ENCODE data around the gene TRMT2A.
A peak's percentile ranks its signal among the peaks of the same experiment; 100 is the strongest.
"Not testable (repeated sequence)": the region's sequence is repeated elsewhere in the genome, so short reads cannot be mapped to it uniquely, and the experiment has no call there.

Gene TRMT2A, protein sequence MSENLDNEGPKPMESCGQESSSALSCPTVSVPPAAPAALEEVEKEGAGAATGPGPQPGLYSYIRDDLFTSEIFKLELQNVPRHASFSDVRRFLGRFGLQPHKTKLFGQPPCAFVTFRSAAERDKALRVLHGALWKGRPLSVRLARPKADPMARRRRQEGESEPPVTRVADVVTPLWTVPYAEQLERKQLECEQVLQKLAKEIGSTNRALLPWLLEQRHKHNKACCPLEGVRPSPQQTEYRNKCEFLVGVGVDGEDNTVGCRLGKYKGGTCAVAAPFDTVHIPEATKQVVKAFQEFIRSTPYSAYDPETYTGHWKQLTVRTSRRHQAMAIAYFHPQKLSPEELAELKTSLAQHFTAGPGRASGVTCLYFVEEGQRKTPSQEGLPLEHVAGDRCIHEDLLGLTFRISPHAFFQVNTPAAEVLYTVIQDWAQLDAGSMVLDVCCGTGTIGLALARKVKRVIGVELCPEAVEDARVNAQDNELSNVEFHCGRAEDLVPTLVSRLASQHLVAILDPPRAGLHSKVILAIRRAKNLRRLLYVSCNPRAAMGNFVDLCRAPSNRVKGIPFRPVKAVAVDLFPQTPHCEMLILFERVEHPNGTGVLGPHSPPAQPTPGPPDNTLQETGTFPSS

DNA sequence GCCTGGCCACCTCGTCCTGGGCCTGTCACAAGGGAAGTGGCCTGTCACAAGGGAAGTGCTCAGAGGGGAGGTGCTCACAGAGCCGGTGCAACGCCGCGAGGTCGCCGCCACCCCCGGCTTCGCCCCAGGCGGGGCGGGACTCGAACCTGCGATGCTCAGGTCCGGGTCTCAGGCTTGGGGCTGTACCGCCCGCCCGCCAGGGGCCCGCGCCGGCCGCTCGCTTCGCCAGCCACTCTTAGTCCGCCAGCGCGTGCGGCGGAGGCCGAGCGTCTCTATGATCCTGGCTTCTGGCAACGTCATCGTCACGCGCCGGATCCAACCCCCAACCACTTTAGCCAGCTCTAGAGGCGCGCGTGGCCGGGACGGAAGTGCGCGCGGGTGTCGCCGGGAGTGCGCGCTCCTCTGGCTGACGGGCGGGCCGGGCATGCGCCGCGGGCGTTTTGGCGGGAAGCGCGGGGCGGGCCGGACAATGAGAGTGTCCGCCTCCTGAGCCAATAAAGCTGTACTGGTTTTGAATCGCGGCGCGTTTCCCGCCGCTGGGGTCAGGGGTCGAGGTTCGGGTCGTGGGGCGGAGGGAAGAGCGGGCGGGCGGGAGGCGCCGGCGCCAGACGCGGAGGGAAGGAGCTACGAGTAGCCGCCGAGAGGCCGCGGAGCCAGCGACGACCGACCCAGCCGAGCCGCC lies at the start of gene TRMT2A:
Gene TRMT2A, minus strand, starts transcription at position 276 of the 682 bp plus-strand sequence. CDS start 320 bp downstream, outside the sequence.
- DNase-seq, result peak; percentile 99

DNA sequence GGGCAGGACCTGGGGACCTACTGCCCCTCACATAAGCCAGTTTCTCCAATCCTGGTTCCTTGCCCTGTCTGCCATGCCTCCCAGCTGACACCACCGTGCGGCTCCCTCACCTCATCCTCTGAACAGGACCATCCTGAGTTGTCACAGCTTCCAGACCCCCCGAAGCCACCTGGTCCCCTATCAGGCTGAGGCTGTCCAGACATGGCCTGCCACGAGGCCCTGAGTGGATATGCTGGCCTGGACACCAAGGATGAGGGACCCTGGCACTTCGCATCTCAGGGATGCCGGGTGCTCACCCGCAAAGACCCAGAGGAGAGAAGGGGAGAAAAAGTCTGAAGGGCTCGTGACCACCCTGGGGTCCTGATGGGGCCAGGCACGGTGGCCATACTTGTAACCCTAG lies 49.7 kb upstream of the TRMT2A start:
- DNase-seq, result no peak

DNA sequence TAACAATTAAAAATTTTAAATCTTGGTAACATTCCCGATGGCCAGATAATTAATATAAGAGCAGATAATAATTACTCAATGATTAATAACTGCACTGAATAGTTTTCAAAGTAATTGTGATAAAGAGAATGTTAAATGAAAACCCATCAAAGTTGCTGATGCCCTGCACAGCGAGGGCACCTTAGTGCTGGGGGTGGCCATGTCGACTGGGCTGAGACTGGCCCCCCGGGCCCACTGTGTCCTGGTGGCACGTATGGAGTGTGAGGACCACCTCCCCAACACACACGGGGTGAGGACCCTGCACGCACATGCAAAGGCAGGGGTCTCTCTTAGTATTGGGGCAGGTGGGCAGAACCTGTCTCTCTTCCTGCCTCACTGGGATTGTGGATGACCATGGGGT lies 48.9 kb upstream of the TRMT2A start:
- DNase-seq, result no peak

DNA sequence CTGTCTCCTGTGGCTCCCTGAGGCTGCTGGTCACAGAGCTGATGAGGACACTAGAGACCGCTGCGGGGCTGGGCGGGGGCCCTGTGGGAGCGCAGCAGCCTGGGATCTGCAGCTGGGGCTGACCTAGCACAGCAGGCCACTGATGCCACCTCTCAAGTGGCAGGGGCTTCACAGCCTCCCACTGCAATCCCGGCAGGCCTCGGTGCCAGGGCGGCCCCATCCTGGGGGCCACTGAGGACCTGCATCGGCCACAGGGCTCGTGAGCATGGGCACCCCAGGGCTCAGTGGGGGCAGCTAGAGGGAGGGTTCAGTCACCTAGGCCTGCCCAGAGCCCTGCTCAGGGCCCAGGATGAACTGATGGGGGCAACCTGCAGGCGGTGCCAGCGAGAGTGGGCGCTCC lies 48.4 kb upstream of the TRMT2A start:
- DNase-seq, result no peak

DNA sequence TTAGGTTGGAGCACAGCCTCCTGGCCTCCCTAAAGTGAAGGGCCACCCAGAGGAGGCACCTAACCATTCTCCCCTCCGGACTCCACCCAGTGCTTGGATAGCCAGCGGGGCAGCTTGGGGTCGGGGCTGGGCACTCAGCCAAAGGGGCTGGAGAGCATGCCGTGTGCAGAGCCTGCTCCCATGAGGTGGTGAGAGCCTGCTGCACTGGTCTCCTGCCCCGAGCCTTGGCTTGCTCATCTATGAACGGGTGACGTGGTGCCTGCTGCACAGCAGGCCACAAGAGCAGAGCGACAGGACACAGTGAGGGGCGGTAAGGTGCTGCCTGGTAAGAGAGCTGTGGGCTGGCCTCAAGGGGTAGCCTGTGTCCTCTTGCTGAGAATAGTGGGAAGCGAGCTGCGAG lies 47.8 kb upstream of the TRMT2A start:
- no peak for DNase-seq

DNA sequence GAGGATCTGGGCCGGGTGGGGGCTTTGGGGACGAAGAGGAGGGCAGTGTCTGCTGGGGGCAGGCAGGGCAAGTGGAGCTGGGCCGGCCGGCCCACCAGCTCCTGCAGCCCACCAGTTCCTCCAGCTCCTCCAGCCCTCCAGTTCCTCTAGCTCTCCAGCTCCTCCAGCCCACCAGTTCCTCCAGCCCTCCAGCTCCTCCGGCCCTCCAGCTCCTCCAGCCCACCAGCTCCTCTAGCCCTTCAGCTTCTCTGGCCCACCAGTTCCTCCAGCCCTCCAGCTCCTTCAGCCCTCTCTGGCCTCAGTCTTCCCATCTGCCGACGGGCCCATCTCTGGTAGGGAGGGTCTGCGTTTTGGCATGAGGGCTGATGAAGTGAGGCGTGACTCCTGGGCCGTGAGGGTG lies 43.0 kb upstream of the TRMT2A start:
- DNase-seq, result no peak

DNA sequence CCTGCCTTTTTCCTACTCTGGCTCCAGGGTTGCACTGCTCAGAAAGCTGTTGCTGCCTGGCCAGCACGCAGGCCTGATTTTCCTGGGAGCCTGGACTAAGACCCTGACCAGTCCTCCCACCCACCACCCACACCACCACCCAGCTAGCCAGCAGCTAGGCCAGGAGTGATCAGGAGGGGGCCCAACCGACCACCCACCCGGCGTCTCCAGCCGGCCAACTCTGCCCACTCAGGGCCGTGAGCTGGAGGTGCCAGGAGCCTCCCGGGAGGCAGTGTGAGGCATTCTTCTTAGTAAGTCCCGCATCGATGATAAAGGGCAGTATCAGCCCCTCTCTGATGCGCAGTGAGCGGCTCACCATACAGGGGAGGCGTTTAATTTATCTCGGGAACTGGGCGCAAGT lies 42.5 kb upstream of the TRMT2A start:
- DNase-seq, result not testable (repeated sequence)

DNA sequence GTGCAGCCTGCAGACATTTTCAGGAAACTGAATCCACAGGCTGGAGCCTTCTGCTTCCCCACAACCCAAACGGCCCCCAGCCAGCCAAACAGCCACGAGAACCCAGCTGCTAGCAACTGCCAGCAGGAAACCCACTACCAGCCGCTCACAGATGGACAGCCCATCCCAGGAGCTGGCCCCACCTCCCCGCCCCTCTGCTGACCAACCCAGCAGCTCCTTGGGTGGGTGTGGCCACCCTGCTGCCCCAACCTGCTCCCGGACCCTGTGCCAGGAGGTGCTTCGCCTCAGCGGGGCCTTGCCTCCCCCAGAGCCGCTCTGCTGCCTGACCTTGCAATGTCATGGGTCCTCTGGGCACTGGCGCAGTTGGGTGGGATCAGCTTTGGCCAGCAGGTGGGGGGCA lies 42.0 kb upstream of the TRMT2A start:
- DNase-seq, result peak; percentile 84

DNA sequence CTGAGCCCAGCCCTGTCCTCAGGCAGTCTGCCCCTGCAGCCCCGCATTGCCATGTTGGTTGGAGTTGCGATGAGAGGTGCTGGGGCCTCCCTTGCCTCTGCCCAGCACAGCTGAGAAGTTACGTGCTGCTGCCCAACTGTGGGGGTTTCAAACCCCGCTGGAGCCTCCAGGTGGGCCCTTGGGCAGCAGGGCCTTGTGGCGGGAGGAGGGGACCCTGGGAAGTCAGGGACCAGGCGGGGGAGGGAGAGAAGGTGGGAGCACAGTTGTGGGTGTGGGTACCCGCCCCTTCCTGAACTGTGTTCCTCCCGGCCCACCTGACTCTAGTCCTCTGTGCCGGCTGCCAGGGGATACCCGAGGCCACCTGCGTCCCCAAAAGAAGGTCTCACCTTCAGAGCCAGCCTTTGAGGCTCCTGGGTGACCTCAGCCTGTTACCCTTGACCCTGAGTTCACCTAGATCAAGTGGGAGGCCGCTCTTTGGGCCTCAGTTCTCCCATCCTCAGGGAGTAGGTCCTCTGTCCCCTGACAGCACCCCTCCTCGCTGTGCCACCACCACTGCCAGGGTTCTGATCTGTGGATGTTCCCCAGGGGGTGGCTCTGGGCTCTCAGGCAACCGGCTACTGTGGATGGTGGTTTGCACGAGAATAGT lies 41.5 kb upstream of the TRMT2A start:
- peak; percentile 35 for DNase-seq

DNA sequence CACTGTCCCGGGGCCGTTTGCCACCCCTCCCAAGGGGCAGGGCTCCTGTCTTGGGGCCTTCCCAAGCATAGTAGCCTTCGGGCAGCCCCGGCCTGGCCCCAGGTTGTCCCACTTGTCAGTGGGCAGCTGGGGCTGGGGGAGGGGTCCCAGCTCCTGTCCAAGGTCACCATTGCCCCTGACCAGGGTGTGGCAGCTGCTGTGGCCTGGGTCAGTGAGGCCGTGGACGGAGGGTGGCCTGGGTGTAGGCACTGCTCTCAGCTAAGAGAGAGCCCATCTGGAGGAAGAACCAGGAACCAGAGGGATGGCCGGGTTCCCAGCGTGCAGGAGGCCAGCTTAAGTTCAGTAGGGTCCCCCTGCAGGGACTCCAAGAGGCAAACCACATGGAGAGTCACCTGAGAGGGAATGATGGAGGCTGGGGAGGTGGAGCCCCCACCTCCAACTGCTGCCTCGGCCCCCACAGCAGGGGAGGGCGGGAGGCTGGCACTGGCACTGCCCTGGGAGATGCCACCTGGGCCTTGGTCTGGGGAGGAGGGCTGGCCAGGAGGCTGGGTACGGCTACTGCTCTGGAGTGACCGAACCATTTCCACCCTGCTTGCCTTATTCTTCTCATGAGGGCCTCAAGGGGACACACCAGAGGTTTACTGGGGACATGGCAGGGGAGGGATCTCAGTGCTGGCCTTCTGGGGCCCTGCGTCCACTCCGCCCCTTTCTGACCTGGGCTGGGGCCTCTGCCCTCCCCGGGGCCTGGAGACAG lies 40.6 kb upstream of the TRMT2A start:
- no peak for DNase-seq

DNA sequence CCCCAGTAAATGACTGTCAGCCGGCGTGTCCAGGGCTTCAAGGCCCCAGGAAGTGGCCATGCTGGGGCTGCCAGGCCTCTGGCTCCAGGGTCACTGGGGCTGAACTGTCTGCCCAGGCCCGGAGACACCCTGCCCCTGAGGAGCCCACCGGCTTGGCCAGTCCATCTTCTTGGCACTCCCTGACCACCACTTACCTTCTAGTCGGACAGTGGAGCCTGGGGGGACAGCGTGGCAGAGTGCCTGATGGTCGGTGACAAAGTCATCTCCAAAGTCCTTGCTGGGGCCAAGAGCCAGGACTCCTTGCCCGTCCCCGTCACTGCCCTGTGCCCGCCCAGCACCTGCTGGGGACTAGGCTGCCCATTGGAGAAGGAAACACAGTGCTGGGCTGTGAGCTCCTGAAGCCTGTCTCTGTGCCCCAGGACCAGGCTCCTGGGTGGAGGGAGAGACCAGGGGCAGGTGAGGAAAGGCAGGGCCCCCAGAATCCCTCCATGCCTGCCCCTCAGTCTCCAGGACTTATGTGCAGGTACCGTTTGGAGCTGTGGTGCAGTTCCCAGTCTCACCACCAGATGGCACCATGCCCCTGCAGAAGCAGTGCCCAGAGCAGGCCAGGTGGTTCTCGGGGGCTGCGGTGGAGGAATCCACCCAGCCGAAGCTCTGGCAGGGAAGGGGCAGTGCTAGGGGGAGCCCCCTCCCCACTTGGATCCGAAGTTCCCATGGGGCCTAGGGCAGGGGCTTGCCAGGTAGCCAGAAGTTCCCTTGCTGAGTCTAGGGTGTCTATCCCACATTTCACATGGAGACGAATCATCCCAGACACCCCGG lies 39.8 kb upstream of the TRMT2A start:
- DNase-seq, result peak; percentile 88

DNA sequence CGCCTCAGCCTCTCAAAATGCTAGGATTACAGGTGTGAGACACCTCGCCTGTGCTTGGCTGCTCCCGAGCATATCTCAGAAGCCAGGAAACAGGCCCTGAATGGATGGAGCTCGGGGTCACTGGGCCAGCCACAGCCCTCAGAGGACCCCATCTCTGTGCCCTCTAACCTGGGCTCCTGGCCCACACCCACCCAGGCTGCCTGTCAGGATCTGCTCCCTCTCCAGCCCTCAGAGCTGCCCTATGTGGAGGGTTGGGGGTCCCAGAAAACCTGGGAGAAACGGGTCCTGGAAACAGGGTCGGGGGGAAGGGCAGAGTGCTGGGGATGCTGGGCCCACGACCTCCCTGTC lies 39.0 kb upstream of the TRMT2A start:
- no peak for DNase-seq

DNA sequence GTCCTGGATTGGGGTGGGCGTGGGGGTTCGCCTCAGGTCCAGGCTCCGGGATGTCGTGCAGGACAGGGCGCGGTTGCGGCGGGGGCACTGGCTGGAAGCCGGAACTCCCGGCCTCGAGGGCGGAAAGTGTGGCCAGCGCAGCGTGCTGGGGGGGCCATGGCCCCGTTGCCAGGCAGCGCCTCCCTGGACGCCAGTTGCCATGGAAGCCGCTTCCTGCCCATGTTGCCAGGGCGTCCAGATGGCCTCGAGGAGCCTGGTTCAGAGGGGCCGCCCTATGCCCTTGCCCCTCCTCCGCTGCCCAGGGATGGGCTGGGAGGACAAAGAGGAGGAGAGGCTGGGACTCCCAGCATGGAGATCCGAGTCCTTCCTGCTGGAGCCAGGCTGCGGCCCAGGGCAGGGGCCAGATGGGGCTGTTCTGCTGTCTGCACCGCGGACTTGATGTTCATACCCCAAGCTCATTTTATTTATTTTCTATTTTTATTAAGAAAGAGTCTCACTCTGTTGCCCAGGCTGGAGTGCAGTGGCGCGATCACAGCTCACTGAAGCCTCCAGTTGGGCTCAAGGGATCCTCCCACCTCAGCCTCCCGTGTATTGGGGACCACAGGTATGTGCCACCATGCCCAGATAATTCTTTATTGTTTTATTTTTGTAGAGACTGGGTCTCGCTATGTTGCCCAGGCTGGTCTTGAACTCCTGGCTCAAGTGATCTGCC lies 38.5 kb upstream of the TRMT2A start:
- DNase-seq, result peak; percentile 70

DNA sequence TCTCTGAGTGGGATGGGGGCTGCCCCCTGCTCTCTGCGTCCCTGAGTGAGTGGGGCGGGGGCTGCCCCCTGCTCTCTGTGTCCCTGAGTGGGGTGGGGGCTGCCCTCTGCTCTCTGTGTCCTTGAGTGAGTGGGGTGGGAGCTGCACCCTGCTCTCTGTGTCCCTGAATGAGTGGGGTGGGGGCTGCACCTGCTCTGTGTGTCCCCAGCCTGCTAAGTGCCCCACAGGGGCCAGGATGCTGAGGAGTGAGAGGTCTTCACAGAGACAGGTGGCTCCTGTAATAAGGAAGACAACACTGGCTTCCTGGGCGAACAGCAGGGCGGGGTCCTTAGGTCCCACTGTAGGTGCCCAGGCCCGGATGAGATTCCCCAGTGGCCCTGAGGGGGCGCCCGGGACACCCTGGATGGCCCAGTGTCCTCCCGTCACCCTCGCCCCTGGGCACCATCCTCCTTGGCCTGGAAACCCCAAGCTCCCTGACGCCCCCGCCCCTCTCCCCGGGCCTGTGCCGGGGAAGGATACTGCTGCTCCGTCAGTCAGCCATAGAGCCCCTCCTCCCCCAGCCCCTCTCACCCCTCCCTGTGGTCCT lies 37.7 kb upstream of the TRMT2A start:
- no peak for DNase-seq

DNA sequence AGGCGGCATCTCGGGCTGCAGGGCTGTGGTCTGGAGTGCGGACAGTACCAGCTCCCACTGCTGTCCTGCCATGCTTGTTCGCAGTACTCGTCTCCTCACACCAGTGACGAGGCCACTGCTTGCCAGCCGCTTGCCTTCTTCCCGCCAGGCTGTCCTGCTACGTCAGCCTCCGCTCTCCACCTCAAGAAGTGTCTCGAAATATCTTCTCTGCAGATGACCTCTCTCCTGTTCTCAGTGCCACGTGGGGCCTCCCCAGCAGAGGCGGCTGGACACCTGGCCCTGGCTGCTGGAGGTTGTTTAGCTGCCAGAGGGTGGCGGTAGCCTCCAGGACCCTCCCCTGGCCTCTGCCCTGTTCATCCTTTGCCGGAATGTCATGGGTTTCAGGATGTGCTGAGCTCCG lies 36.9 kb upstream of the TRMT2A start:
- no peak for DNase-seq

DNA sequence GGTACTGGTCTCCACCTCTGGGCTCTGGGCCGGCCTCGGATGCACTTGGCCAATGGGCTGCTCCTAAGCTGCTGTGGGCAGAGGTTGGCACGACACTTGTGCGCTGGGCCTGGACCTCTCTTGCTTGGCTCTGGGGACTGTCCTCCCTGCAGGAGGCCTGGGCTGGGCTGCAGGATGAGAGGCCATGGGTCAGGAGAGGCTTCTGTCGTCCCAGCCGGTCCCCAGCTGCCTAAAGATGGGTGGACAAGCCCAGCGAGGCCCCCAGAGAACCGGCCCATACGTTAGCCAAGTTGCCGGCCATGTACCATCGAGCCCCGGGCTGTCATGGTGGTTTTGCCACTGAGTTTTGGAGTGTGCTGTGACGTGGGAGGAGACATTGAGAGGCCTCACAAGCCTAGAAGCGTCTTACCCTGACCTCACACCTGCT lies 35.5 kb upstream of the TRMT2A start:
- DNase-seq, result no peak

DNA sequence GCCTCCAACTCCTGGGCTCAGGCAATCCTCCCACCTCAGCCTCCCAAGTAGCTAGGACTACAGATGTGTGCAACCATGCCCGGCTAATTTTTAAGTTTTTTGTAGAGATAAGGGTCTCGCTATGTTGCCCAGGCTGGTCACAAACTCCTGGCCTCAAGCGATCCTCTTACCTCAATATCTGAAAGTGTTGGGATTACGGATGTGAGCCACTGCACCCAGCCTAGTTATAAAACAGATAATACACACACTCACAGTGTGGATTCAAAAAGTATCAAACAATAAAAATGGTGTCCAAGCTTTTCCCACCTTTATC lies 34.2 kb upstream of the TRMT2A start:
- DNase-seq, result no peak

DNA sequence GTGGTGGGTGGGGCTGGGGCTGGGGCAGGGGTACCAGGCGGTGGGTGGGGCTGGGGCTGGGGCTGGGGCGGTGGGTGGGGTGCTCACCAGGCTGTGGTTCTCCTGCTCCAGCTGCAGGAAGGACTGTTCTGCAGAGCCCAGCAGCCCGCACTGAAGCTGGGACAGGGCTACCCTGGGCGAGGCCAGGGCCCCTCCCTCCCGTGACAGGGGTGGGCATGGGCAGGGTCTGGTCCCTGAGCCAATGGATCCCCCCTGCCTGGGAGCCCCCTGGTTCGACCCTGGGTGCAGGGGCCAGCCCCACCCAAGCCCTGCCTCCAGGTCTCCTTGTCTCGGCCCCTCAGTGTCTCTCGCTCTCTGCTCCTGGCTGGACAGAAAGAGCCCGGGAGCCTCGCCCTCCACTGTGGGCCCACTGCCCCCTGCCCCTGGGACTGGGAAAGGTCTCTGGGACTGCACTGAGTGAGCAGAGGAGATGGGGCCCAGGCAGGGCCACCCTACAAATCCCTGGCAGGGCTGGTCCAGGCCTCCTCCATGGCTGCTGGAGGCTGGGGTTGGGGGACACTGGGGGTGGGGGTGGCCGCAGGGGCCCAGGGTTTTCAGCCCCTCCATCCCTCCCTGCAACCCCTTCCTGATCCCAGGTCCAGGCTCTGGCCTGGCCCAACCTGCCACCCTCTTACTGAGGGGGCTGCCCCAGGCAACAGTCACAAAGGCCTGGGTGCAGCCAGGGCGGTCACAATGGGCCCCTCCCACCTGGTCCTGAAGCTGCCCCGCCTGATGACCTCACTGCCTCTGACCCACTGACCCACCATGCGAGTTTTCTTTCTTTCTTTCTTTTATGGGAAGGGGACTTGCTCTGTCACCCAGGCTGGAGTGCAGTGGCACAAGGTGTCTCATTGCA lies 33.6 kb upstream of the TRMT2A start, which contains the start of gene CCDC188:
Gene CCDC188, minus strand, starts transcription at position 675 of the 895 bp plus-strand sequence. Its CDS starts 69 bp downstream, at position 606.
- DNase-seq, result no peak
